HG03103 (cell line): ENCODE results near the gene ANKRD11.
"Not testable (repeated sequence)": the region's sequence is repeated elsewhere in the genome, so short reads cannot be mapped to it uniquely, and the experiment has no call there.

ENCODE experiments used
- ATAC-seq: cut with Tn5 transposase; IDR thresholded peaks from one replicate; pipeline ENCODE4 v1.9.1; 2021; ENCODE audit warnings: low read depth; ENCODE audit not compliant: unreplicated experiment

ANKRD11 gene

DNA sequence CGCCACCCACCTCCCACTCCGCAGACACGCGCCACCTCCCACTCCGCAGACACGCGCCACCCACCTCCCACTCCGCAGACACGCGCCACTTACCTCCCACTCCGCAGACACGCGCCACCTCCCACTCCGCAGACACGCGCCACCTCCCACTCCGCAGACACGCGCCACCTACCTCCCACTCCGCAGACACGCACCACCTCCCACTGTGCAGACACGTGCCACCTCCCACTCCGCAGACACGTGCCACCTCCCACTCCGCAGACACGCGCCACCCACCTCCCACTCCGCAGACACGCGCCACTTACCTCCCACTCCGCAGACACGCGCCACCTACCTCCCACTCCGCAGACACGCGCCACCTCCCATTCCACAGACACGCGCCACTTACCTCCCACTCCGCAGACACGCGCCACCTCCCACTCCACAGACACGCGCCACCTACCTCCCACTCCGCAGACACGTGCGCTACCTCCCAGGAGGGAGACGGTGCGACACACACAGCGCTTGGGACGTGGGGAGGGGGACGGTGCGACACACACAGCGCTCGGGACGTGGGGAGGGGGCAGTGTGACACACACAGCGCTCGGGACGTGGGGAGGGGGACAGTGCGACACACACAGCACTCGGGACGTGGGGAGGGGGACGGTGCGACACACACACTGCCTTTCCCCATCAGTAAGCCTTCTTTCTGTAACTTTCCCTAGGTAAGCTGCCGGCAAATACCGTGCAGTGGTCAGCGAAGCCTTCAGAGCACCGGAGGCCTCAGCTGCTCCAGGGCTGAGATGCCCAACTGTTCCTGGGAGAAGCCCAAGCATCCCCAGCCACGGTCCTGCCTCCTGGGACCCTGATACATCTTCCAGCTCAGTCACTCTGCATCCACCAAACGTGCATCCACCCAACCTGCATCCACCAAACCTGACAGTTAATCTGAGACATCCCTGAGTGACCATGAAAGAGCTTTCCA, 183.6 kb downstream of the ANKRD11 start:
- ATAC-seq, result not testable (repeated sequence)

DNA sequence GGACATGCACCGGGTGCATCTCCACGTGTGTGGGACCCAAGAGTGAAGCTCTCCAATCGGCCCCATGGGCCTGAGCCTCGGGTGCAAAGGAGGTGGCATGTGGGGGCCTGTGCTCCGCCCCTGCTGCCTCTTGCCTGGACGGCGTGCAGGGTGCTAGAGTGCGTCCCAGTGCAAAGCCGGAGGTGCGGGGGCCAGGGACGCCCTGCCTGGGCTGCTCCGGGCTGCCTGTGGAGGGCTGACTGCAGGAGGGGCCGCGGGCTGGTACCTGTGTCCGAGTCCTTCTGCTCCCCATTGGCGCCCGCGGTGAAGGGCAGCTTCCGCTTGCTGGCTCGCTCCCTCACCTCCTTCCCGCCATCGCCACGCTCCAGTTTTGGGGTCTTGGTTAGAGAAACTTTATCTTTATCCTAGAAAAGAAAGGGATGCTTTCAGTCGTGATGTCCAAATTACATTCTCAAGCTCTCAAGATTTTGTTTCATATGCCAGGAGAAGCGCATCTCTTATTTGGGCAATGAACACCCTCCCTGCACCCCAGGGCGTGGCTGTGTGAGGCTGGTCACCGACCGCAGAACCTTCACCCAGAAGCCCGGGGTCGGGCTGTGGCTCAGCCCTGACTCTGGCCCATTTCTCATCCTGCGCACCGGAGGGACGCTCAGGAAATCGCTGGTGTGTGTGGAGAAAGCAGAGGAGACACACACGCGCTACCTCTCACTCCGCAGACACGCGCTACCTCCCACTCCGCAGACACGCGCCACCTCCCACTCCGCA, 185.2 kb downstream of the ANKRD11 start:
- ATAC-seq, result no peak

DNA sequence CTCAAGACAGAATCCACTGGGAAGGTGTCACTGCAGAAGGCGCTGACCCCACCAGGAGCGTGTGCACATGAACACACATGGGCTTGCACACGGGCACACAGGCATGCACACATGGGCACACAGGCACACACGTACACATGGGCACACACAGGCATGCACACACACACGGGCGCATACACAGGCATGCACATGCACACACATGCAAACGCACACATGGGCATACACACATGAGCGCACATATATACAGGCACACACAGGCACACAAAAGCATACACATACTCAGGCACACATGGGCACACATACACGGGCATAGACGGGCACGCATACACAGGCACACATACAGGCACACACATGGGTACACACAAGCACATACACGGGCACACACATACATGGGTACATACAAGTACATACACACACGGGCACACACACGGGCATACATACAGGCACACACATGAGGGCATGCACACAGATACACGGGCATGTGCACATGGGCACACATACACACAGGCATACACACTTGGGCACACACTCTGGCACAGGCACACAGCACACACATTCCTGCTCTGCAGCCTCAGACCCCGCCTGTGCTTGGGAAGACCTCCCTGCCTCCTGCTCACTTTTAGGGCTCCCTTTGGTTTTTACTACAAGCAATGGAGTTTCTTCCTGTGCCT, 186.0 kb downstream of the ANKRD11 start:
- ATAC-seq, result no peak

DNA sequence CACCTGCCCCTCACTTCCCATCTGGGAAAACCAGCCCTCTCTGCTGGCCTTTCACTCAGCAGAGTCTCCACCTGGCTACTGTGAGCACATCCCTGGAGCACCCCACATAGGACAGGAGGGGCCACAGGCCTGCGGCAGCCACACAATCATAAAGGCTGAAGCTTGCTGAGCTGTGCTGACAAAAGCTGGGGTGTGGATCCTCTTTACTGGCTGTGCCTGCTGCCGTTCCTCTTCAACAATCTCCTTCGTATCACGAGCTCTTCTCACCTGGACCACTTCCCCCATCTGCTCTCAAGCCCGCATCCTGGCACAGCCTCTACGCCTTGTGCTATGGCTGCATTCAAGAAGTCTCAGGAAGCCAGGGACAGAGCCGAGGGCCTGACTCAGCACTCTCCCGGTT, 186.7 kb downstream of the ANKRD11 start:
- ATAC-seq, result no peak

DNA sequence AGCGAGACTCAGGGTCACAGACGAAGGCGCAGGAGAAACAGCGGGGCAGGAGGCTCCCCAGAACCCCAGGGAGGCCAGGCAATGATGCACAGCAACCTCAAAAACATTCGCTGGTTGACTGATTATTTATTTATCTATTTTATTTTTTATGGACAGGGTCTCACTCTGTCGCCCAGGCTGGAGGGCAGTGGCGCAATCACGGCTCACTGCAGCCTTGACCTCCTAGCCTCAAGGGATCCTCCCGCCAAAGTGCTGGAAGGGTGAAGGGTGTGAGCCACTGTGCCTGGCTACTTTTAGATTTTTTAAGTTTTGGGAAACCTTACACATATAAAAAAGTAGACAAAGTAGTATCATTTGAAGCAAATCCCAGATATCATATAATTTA, 189.4 kb downstream of the ANKRD11 start:
- no peak for ATAC-seq

DNA sequence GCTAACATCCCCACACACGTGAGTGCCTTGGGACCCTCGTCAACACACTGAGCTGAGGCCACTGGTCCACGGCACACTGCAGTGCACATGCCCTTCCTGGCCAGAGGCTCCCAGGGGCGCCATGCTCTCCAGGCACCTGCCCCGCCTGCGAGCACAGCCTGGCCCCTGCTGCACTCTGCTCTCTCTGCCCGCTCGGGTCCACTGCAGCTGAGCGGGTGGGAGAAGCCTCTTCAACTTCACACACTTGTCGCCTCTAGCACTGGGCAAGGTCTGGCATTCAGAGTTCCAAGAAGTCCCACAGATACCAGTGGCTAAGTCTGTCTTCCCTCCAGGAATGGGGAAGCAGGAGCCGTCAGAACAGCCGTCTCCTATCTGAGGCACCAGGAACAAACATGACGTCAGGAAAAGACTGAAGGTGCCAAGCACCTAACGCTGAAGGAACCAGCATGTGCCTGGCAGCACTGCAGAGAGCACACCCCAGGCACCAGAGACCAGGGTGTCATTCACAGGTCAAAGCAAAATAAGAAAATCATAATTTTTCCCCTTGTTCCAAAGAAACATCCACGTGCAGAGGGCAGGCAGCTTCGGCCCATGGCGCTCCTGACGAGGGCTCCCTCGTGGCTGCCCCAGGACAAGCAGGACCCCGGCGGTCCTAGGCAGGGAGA, 189.9 kb downstream of the ANKRD11 start:
- no peak for ATAC-seq

DNA sequence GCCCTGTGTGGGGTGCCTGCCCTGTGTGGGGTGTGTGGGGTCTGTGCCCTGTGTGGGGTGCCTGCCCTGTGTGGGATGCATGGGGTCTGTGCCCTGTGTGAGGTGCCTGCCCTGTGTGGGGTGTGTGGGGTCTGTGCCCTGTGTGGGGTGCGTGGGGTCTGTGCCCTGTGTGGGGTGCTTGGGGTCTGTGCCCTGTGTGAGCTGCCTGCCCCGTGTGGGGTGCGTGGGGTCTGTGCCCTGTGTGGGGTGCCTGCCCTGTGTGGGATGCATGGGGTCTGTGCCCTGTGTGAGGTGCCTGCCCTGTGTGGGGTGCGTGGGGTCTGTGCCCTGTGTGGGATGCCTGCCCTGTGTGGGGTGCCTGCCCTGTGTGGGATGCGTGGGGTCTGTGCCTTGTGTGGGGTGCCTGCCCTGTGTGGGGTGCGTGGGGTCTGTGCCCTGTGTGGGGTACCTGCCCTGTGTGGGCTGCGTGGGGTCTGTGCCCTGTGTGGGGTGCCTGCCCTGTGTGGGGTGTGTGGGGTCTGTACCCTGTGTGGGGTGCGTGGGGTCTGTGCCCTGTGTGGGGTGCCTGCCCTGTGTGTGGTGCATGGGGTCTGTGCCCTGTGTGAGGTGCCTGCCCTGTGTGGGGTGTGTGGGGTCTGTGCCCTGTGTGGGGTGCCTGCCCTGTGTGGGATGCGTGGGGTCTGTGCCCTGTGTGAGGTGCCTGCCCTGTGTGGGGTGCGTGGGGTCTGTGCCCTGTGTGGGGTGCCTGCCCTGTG, 190.8 kb downstream of the ANKRD11 start:
- ATAC-seq, result not testable (repeated sequence)

DNA sequence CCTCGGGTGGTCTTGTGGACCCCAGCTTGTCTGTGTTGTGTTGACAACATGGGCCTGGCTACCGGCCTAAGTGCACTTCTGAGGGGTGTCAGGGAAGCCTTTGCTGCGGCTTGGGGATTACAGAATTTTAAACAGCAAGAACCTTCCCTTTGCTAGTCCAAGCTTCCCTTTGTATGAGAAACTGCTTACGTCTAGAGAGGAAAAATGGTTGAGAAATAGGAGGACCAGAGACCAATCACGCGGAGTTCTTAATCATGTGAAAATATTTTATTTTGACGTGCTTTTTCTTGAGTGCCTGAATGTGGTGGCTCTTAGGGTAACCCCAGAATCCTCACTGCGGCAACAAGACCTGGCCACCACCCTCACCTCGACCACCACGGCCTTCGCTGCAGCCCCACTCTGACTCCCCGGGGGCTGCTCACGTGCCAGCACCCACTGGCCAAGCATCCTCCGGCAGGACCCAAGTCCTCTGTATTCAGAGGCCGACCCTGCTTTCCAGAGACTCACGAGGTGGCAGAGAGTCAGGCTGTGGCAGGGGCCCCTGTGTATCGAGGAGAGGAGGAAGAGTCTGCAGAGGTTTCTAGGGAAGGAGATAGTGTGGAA, 191.6 kb downstream of the ANKRD11 start:
- no peak for ATAC-seq

DNA sequence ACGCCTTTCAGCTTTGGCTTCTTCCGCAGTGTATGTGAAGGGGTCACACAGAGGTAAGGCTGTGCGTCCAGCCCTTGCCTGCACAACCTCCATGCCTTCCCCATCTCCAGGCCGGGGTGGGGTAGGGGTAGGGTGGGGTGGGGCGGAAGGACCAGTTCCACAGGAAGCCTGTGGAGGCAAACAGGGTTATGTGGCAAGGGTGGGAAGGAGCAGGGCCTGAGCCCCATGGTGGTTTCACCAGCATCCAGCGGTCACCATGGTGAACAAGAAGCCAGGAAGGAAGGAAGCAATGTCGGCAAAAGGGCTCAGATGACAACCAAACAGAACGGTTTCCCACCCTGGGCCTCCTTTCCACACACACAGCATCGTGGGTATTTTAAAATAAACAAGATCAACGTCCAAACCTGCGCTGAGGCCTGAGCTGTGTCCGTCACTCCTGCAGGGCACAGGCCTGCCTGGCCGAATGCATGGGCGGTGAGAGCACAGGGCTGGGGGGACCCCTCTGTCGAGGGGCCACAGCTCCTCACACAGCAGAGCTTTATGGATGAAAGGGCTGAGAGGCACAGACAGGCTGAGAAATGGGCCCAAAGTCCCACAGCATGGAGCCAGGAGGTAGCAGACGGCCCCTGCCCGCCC, 192.3 kb downstream of the ANKRD11 start:
- no peak for ATAC-seq

DNA sequence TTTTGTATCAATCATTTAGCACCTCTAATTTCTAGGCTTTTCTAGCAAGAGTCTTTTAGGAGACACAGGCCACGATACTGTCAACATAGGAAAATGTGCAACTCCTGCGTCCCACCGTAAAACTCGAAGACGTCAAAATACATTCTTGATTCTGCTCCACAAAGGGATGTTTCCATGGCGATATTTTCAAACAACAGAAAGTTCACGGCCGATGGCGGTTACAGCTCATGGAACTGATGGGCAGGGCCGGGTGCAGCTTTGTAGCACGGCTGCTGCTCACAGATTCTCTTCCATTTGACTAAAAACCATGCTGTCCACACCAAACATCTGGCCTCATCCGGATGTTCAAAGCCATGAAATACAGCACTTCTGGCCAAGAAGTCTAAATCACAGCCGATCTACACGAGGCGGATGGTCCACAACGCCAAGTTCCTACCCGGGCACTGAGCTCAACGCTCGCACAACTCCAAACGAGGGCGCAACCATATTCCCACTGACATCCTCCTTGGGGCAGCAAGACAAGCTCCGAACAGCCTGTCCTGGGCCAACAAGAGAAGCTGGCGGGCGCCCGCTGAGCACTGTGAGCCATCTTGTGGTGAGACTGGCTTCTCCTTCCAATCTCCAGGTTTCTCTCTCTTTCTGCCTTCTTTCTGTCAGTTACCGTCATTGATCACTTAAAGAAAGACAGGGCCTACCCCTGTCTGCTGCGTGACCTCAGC, 193.0 kb downstream of the ANKRD11 start:
- no peak for ATAC-seq

DNA sequence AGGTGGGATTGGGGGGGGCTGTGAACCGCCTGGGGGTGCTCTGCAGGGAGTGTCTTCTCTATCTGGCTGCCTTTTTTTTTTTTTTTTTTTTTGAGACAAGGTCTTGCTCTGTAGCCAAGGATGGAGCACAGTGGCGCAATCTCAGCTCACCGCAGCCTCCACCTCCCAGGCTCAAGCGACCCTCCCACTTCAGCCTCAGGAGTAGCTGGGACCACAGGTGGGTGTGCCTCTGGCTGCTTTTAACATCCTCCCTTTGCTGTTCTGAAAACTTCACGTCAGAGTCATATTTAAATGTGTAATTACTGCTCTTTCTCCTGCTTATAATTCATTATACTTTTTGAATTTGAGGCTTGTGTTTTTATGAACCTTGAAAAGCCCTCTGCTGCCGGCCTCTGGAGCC, 194.4 kb downstream of the ANKRD11 start:
- no peak for ATAC-seq

DNA sequence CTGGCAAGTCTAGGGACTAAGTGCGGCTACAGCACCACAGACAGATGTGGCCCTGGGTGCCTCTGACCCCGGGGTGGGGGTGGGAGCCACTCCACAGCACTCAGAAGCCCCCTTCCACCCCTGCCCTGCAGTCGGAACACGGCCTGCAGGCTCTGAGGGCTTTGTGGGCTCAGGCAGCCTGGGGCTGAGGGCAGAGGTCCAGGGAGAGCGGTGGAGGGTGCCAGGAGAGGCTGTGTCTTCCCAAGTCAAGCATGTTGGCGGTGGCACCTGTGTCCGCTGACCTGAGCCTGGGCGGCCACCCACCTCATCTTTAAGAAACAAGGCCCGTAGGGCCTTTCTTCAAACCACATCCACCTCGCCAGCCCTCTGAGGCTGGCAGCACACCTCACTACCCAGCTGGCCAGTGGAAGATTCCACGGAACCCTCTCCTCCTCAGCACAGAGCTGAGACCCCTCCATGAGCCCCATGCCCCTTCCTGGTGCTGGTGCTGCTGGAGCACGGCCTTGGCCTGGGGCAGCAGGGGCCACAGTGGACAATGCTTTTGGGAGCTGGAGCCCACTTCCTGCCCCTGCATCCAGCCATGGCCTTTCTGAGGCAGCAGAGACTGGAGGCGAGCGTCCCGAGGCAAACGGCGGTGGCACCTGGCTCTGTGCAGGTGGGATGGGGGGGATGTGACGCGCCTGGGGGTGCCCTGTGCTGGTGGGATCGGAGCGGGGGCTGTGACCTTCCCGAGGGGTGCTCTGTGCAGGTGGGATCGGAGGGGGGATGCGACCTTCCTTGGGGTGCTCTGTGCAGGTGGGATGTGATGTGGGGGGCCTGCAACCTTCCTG, 195.1 kb downstream of the ANKRD11 start:
- no peak for ATAC-seq

DNA sequence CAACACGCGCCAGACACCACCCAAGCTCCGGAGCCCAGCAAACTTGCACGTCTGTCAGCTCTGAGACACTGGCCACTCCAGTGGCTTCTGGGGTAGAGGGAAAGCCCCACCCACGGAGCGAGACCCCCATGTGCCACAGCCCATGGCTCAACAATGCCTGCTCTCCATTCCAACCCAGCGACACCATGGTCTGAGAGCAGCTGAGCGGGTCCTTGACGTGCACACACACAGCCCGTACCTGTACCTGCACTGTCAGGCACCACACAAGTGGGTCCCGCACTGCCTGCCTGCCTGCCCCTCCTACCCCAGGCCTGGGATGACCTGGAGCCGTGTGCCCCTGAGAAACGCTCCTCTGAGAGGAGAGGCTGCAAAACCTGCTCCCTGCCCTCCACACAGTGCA, 195.9 kb downstream of the ANKRD11 start:
- ATAC-seq, result no peak

DNA sequence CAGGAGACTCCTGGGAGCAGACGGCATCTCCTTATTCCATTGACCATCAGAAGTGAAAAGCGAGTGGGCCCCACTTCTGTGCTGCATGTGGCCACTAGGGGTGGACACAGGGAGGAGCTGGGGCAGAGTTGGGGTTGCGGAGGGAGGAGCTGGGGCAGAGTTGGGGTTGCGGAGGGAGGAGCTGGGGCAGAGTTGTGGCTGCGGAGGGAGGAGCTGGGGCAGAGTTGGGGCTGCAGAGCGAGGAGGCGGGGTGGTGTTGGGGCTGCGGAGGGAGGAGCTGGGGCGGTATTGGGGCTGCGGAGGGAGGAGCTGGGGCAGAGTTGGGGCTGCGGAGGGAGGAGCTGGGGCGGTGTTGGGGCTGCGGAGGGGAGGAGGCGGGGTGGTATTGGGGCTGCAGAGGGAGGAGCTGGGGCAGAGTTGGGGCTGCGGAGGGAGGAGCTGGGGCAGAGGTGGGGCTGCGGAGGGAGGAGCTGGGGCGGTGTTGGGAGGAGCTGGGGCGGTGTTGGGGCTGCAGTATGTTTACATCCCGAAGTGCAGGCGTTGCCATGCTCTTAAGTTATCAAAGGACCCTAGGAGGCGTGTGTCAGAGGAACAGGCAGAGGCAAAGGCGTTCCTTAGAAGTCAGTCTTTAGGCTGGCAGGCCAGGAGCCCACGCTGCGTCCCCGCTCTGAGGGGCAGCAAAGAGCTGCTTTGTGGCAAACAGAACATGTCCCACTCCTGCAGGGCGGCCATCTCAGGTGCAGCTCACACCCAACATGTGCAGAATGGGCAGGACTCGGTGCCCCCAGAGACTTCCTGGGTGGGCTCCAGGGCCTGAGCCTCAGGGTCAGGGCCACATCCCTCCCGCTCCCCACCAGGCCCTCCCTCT, 196.9 kb downstream of the ANKRD11 start:
- ATAC-seq, result no peak

DNA sequence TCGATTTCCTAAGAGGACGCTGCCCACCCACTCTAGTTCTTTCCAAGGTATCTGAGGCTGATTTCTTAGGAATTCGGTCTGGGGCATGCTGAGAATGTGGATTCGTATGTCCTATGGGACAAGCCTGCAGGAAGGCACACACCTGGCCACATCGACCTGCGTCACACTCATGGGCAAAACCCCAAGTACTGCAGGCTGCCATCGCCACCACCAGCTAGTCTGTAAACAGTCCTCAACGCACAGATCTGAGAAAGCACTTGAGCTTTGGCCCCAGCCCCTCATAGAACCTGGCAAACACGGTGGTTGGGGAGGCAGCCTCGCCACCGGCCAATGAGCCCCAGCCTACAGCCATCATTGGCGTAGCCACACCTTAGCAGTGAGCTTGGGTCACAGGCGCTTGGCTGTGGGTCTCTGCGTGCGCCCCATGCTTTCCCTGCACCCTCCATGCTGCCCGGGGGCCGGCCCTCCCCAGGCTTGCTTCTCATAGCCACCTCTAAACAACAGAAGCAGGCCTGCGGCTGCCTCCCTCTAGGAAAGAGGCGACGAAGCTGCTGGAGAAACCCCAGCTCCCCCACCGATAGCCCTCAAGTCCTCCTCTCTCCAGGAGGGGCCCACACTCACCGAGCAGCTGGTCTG, 197.8 kb downstream of the ANKRD11 start:
- ATAC-seq, result no peak

DNA sequence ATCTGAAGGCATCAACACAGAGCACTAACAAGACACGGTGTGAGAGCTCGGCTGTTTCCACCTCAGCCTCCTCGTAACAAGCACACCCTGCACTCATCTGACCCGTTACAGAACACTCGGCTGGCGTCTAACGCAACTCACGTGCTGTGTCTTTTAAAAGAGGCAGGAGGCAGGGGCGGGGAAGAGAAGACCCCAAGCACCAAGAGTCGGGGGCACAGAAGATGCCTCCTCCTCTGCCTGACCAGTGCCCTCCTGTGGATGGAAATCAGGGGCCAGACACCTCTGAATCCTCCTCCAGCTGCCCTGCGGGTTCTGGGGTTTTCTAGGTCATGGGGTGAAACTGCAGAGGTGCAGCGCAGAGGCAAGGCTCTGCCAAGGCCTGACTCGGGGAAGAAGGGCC, 198.6 kb downstream of the ANKRD11 start:
- ATAC-seq, result no peak
